Activated naive CD4-positive, alpha-beta T cell treated with Interleukin-2 at 50 U/mL for 16 hours (primary cell): ENCODE data around the gene COX8C.

Experiments used
- DNase-seq: peaks from one replicate; pipeline ENCODE4 v3.0.0-alpha.2; 2020

Gene COX8C

GRCh38 chr14:93346926-93347721, at the start of gene COX8C:
TSS of gene COX8C (plus strand) at chr14:93347182. CDS start at chr14:93347269, 87 bp downstream.
- DNase-seq = no peak

- no peak for DNase-seq
Measured at GRCh38 chr14:93299416-93299815, 47.6 kb upstream of the COX8C start.

- DNase-seq = no peak
Measured at GRCh38 chr14:93299866-93300265, 47.1 kb upstream of the COX8C start.

- DNase-seq = no peak
Measured at GRCh38 chr14:93301821-93302447, 45.0 kb upstream of the COX8C start.

GRCh38 chr14:93302688-93303581, 44.0 kb upstream of the COX8C start:
- DNase-seq = no peak

- no peak for DNase-seq
Measured at GRCh38 chr14:93303659-93304058, 43.3 kb upstream of the COX8C start.

GRCh38 chr14:93304771-93305170, 42.2 kb upstream of the COX8C start:
- no peak for DNase-seq

- no peak for DNase-seq
Measured at GRCh38 chr14:93305725-93306418, 41.1 kb upstream of the COX8C start.

GRCh38 chr14:93306812-93307211, 40.2 kb upstream of the COX8C start:
- DNase-seq = no peak

- DNase-seq = no peak
Measured at GRCh38 chr14:93308686-93309345, 38.2 kb upstream of the COX8C start.

- no peak for DNase-seq
Measured at GRCh38 chr14:93309427-93309966, 37.5 kb upstream of the COX8C start.

GRCh38 chr14:93311082-93311481, 35.9 kb upstream of the COX8C start:
- no peak for DNase-seq

GRCh38 chr14:93315575-93315974, 31.4 kb upstream of the COX8C start:
- no peak for DNase-seq

GRCh38 chr14:93316716-93317115, 30.3 kb upstream of the COX8C start:
- DNase-seq = no peak

GRCh38 chr14:93317210-93317874, 29.6 kb upstream of the COX8C start:
- no peak for DNase-seq

GRCh38 chr14:93317875-93318807, 28.8 kb upstream of the COX8C start:
- DNase-seq = no peak

GRCh38 chr14:93318927-93319326, 28.1 kb upstream of the COX8C start:
- no peak for DNase-seq

GRCh38 chr14:93319494-93319893, 27.5 kb upstream of the COX8C start:
- no peak for DNase-seq

- no peak for DNase-seq
Measured at GRCh38 chr14:93319958-93320357, 27.0 kb upstream of the COX8C start.

- no peak for DNase-seq
Measured at GRCh38 chr14:93320489-93320888, 26.5 kb upstream of the COX8C start.
